ENCODE measurements around the gene LRRC19. TPM values are rescaled to one million over a fixed set of nuclear protein-coding genes. Genes with fewer than 3 reads are reported as not detected.

The LRRC19 gene
- total and polyA plus RNA-seq, 4 donors = 0.02 to 0.28 TPM; not detected in 2

GRCh38 chr9:27022920-27023319 lies 17.4 kb upstream of the LRRC19 start:
- peaks cover 5 to 38% (median 21%) of the 10 kb centered on the region in 4 donors for H3K36me3 ChIP-seq (ENCODE audit: control insufficient read depth in 4 of 4, insufficient read depth in 4 of 4, low read length in 4 of 4)
- 87 to 90% methylated on average over 5 of the region's 5 CpGs for WGBS, 2 donors
- TF ChIP-seq CTCF (IDR thresholded peaks at IDR 0.05; ENCODE audit: control extremely low read depth, extremely low read depth) = no peak

GRCh38 chr9:27019589-27019988 lies 14.1 kb upstream of the LRRC19 start:
- DNase-seq = no peak
- H3K4me3 ChIP-seq = no peak overlapping the region
- H3K9me3 ChIP-seq (ENCODE audit: control insufficient read depth in 4 of 4, insufficient read depth in 3 of 4, low read length in 3 of 4) = peaks cover 0 to 3% (median 0%) of the 10 kb centered on the region in 4 donors
- no peak for ATAC-seq (ENCODE audit: insufficient read depth, low FRiP score)
- H3K27ac ChIP-seq (ENCODE audit: low read depth in 1 of 2, low read length in 1 of 2) = no peak overlapping the region
- TF ChIP-seq CTCF (IDR thresholded peaks at IDR 0.05; ENCODE audit: control extremely low read depth, extremely low read depth) = no peak
- H3K36me3 ChIP-seq (ENCODE audit: control insufficient read depth in 4 of 4, insufficient read depth in 4 of 4, low read length in 4 of 4) = peaks cover 11 to 38% (median 24%) of the 10 kb centered on the region in 4 donors
- no peaks in the 10 kb centered on the region for H3K4me1 ChIP-seq (ENCODE audit: control insufficient read depth in 5 of 5, insufficient read depth in 5 of 5, low read length in 5 of 5)
- H3K27me3 ChIP-seq (ENCODE audit: control insufficient read depth in 3 of 3, insufficient read depth in 3 of 3, low read length in 2 of 3) = no peaks in the 10 kb centered on the region
- H3K9ac ChIP-seq (ENCODE audit: insufficient read depth in 1 of 2, low read length in 2 of 2) = no peak overlapping the region

More at GRCh38 chr9:27022920-27023319, 17.4 kb upstream of the LRRC19 start:
- Histone ChIP-seq H3K27ac (ENCODE audit: low read depth in 1 of 2, low read length in 1 of 2) (no peak overlapping the region), H3K9ac (ENCODE audit: insufficient read depth in 1 of 2, low read length in 2 of 2) (no peak overlapping the region), H3K4me1 (ENCODE audit: control insufficient read depth in 5 of 5, insufficient read depth in 5 of 5, low read length in 5 of 5) (no peaks in the 10 kb centered on the region), H3K27me3 (ENCODE audit: control insufficient read depth in 3 of 3, insufficient read depth in 3 of 3, low read length in 2 of 3) (no peaks in the 10 kb centered on the region), H3K9me3 (ENCODE audit: control insufficient read depth in 4 of 4, insufficient read depth in 3 of 4, low read length in 3 of 4) (peaks cover 0 to 3% (median 0%) of the 10 kb centered on the region in 4 donors), H3K4me3 (no peak overlapping the region)
- DNase-seq = no peak
- no peak for ATAC-seq (ENCODE audit: insufficient read depth, low FRiP score)

GRCh38 chr9:27003426-27004077 lies 1.9 kb downstream of the LRRC19 start:
- H3K9ac ChIP-seq (ENCODE audit: insufficient read depth in 1 of 2, low read length in 2 of 2) = no peak overlapping the region
- no peaks in the 10 kb centered on the region for H3K9me3 ChIP-seq (ENCODE audit: control insufficient read depth in 4 of 4, insufficient read depth in 3 of 4, low read length in 3 of 4)
- no peaks in the 10 kb centered on the region for H3K27me3 ChIP-seq (ENCODE audit: control insufficient read depth in 3 of 3, insufficient read depth in 3 of 3, low read length in 2 of 3)
- DNase-seq (peak in 1 of 3 donors; percentile 4), ATAC-seq (ENCODE audit: insufficient read depth, low FRiP score) (no peak)
- H3K4me1 ChIP-seq (ENCODE audit: control insufficient read depth in 5 of 5, insufficient read depth in 5 of 5, low read length in 5 of 5) = no peaks in the 10 kb centered on the region
- H3K4me3 ChIP-seq = no peak overlapping the region
- no peak overlapping the region for H3K27ac ChIP-seq (ENCODE audit: low read depth in 1 of 2, low read length in 1 of 2)
- H3K36me3 ChIP-seq (ENCODE audit: control insufficient read depth in 4 of 4, insufficient read depth in 4 of 4, low read length in 4 of 4) = peaks cover 0 to 2% (median under 1%) of the 10 kb centered on the region in 4 donors
- 88 to 90% methylated on average over 3 of the region's 3 CpGs for WGBS, 2 donors
- TF ChIP-seq CTCF (IDR thresholded peaks at IDR 0.05; ENCODE audit: control extremely low read depth, extremely low read depth) = no peak

- DNase-seq (no peak), ATAC-seq (ENCODE audit: insufficient read depth, low FRiP score) (no peak)
- Histone ChIP-seq H3K27me3 (ENCODE audit: control insufficient read depth in 3 of 3, insufficient read depth in 3 of 3, low read length in 2 of 3) (no peaks in the 10 kb centered on the region), H3K27ac (ENCODE audit: low read depth in 1 of 2, low read length in 1 of 2) (no peak overlapping the region), H3K9ac (ENCODE audit: insufficient read depth in 1 of 2, low read length in 2 of 2) (no peak overlapping the region), H3K36me3 (ENCODE audit: control insufficient read depth in 4 of 4, insufficient read depth in 4 of 4, low read length in 4 of 4) (peaks cover 0 to 5% (median 2%) of the 10 kb centered on the region in 4 donors), H3K4me3 (no peak overlapping the region), H3K9me3 (ENCODE audit: control insufficient read depth in 4 of 4, insufficient read depth in 3 of 4, low read length in 3 of 4) (no peaks in the 10 kb centered on the region), H3K4me1 (ENCODE audit: control insufficient read depth in 5 of 5, insufficient read depth in 5 of 5, low read length in 5 of 5) (no peaks in the 10 kb centered on the region)
- TF ChIP-seq CTCF (IDR thresholded peaks at IDR 0.05; ENCODE audit: control extremely low read depth, extremely low read depth) = no peak
- WGBS, 2 donors = 90 to 96% methylated on average over 2 of the region's 2 CpGs
These were observed 9.7 kb downstream of the LRRC19 start for GRCh38 chr9:26995810-26996209.

Measured in lung (tissue), 12 donors.